Astrocyte (in vitro differentiated cells and primary cell): ENCODE measurements around the gene INSC. TPM values are rescaled to one million over a fixed set of nuclear protein-coding genes. Genes with fewer than 3 reads are reported as not detected.

Source experiments
- DNase-seq: peaks from one replicate; pipeline ENCODE4 v3.0.0-alpha.2; 2010; ENCODE audit warnings: low read depth
- FAIRE-seq: peaks from 2 replicates; lab custom pipeline; 2011; peaks lifted over from hg19 to GRCh38; lab: Jason Lieb, UNC
- H2AFZ ChIP-seq: 2 replicates; pipeline ENCODE4 v1.6.0; 2012; ENCODE audit warnings: low read depth, low read length, inconsistent platforms
- H3K27ac ChIP-seq: 2 replicates; pipeline ENCODE4 v1.5.1; 2011; ENCODE audit warnings: low read depth, low read length, inconsistent platforms
- H3K27me3 ChIP-seq: 2 replicates; pipeline ENCODE4 v1.6.0; 2011; ENCODE audit warnings: low read length, inconsistent platforms; ENCODE audit not compliant: insufficient read depth
- H3K36me3 ChIP-seq: 2 replicates; pipeline ENCODE4 v1.5.1; 2011; ENCODE audit warnings: low read length, inconsistent platforms; ENCODE audit not compliant: insufficient read depth
- H3K4me1 ChIP-seq: 2 replicates; pipeline ENCODE4 v1.5.1; 2011; ENCODE audit warnings: low read length, inconsistent platforms; ENCODE audit not compliant: insufficient read depth
- H3K4me2 ChIP-seq: 2 replicates; pipeline ENCODE4 v1.6.0; 2012; ENCODE audit warnings: low read length, inconsistent platforms
- H3K4me3 ChIP-seq: 2 replicates; pipeline ENCODE4 v1.5.1; 2011; ENCODE audit warnings: low read depth, mild to moderate bottlenecking, low read length, inconsistent platforms; ENCODE audit not compliant: insufficient read depth
- H3K79me2 ChIP-seq: 2 replicates; pipeline ENCODE4 v1.6.0; 2012; ENCODE audit warnings: mild to moderate bottlenecking, low read length, inconsistent platforms; ENCODE audit not compliant: insufficient read depth
- H3K9ac ChIP-seq: 2 replicates; pipeline ENCODE4 v1.6.0; 2012; ENCODE audit warnings: mild to moderate bottlenecking, low read length, inconsistent platforms
- H3K9me3 ChIP-seq: 2 replicates; pipeline ENCODE4 v1.5.1; 2012; ENCODE audit warnings: low read depth, mild to moderate bottlenecking, low read length, inconsistent platforms; ENCODE audit not compliant: insufficient read depth
- H4K20me1 ChIP-seq: 2 replicates; pipeline ENCODE4 v1.6.0; 2012; ENCODE audit warnings: low read length, inconsistent platforms; ENCODE audit not compliant: insufficient read depth
- H3K27ac Mint-ChIP-seq: one replicate; pipeline ENCODE4 v1.8.0; 2021; ENCODE audit warnings: mild to moderate bottlenecking, mixed read lengths; ENCODE audit not compliant: unreplicated experiment
- H3K27me3 Mint-ChIP-seq: one replicate; pipeline ENCODE4 v1.8.0; 2021; ENCODE audit warnings: low read depth, mixed read lengths; ENCODE audit not compliant: unreplicated experiment
- H3K36me3 Mint-ChIP-seq: one replicate; pipeline ENCODE4 v1.8.0; 2021; ENCODE audit warnings: low read depth, mixed read lengths; ENCODE audit not compliant: unreplicated experiment
- H3K4me1 Mint-ChIP-seq: one replicate; pipeline ENCODE4 v1.8.0; 2021; ENCODE audit warnings: low read depth, mixed read lengths; ENCODE audit not compliant: unreplicated experiment
- H3K4me3 Mint-ChIP-seq: one replicate; pipeline ENCODE4 v1.8.0; 2021; ENCODE audit warnings: mild to moderate bottlenecking, moderate library complexity, mixed read lengths; ENCODE audit not compliant: unreplicated experiment
- H3K9me3 Mint-ChIP-seq: one replicate; pipeline ENCODE4 v1.8.0; 2021; ENCODE audit warnings: mild to moderate bottlenecking, mixed read lengths; ENCODE audit not compliant: unreplicated experiment
- EZH2 ChIP-seq: IDR thresholded peaks from 2 replicates; pipeline ENCODE4 v1.6.1; 2012; ENCODE audit warnings: mild to moderate bottlenecking, low read length, inconsistent platforms; ENCODE audit not compliant: insufficient read depth
- total RNA-seq: library from RNA; stranded (reverse); gene quantifications from 2 replicates; pipeline ENCODE4 v1.2.1, GENCODE V29; 2021
- TF ChIP-seq, protein P1 (sequence below): IDR thresholded peaks from 2 replicates; pipeline ENCODE4 v1.5.1; 2011; ENCODE audit warnings: low read depth, mild to moderate bottlenecking, inconsistent platforms, low read length, moderate library complexity; ENCODE audit not compliant: insufficient read depth

The INSC gene
- total RNA-seq, 1 donor from 2014 or later: not detected

- FAIRE-seq (peak; percentile 65), DNase-seq (peak; percentile 58)
- H3K4me1 Mint-ChIP-seq: peaks cover 17% of the 10 kb centered on the region
- H3K9ac ChIP-seq: no peak overlapping the region
- H3K27me3 ChIP-seq: no peaks in the 10 kb centered on the region
- H3K9me3 ChIP-seq: no peaks in the 10 kb centered on the region
- H3K27ac ChIP-seq: no peak overlapping the region
- peak overlapping the region; percentile 43 for H3K4me2 ChIP-seq
- no peaks in the 10 kb centered on the region for H3K27me3 Mint-ChIP-seq
- no peak overlapping the region for H3K4me3 Mint-ChIP-seq
- TF ChIP-seq, protein P1, sequence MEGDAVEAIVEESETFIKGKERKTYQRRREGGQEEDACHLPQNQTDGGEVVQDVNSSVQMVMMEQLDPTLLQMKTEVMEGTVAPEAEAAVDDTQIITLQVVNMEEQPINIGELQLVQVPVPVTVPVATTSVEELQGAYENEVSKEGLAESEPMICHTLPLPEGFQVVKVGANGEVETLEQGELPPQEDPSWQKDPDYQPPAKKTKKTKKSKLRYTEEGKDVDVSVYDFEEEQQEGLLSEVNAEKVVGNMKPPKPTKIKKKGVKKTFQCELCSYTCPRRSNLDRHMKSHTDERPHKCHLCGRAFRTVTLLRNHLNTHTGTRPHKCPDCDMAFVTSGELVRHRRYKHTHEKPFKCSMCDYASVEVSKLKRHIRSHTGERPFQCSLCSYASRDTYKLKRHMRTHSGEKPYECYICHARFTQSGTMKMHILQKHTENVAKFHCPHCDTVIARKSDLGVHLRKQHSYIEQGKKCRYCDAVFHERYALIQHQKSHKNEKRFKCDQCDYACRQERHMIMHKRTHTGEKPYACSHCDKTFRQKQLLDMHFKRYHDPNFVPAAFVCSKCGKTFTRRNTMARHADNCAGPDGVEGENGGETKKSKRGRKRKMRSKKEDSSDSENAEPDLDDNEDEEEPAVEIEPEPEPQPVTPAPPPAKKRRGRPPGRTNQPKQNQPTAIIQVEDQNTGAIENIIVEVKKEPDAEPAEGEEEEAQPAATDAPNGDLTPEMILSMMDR: no peak
- TF ChIP-seq EZH2: no peak
- no peaks in the 10 kb centered on the region for H4K20me1 ChIP-seq
- H3K36me3 Mint-ChIP-seq: no peaks in the 10 kb centered on the region
- no peak overlapping the region for H3K4me3 ChIP-seq
- no peaks in the 10 kb centered on the region for H3K79me2 ChIP-seq
- H3K4me1 ChIP-seq: peaks cover 15% of the 10 kb centered on the region
- H2AFZ ChIP-seq: no peak overlapping the region
- no peak overlapping the region for H3K27ac Mint-ChIP-seq
- H3K9me3 Mint-ChIP-seq: no peaks in the 10 kb centered on the region
- no peaks in the 10 kb centered on the region for H3K36me3 ChIP-seq
Measured at GRCh38 chr11:15127341-15127740, 12.6 kb downstream of the INSC start.

- Histone ChIP-seq H2AFZ (no peak overlapping the region), H3K9ac (no peak overlapping the region), H3K4me1 (peaks cover 14% of the 10 kb centered on the region), H3K27ac (no peak overlapping the region), H3K79me2 (no peaks in the 10 kb centered on the region), H3K36me3 (no peaks in the 10 kb centered on the region), H4K20me1 (no peaks in the 10 kb centered on the region), H3K4me2 (no peak overlapping the region), H3K27me3 (no peaks in the 10 kb centered on the region), H3K4me3 (no peak overlapping the region), H3K9me3 (no peaks in the 10 kb centered on the region)
- Mint-ChIP-seq H3K4me1 (peaks cover 10% of the 10 kb centered on the region), H3K4me3 (no peak overlapping the region), H3K36me3 (no peaks in the 10 kb centered on the region), H3K27me3 (no peaks in the 10 kb centered on the region), H3K9me3 (no peaks in the 10 kb centered on the region), H3K27ac (no peak overlapping the region)
- no peak for FAIRE-seq
- no peak for DNase-seq
- TF ChIP-seq, protein P1: no peak
- TF ChIP-seq EZH2: no peak
Measured at GRCh38 chr11:15128621-15129020, 13.9 kb downstream of the INSC start.

DNA sequence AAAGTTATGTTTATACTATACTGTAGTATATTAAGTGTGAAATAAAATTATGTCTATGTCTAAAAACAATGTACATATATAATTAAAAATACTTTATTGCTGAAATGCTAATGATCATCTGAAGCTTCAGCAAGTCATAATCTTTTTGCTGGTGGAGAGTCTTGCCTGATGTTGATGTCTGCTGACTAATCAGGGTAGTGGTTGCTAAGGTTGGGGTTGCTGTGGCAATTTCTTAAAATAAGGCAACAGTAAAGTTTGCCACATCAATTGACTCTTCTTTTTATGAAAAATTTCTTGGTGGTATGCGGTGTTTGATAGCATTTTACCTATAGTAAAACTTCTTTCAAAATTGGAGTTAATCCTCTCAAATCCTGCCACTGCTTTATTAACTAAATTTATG is 21.4 kb downstream of the INSC start:
- H3K9me3 ChIP-seq: no peaks in the 10 kb centered on the region
- H3K4me1 Mint-ChIP-seq: no peaks in the 10 kb centered on the region

More for the DNA sequence above, 21.4 kb downstream of the INSC start:
- Histone ChIP-seq H3K27me3 (no peaks in the 10 kb centered on the region), H3K4me1 (no peaks in the 10 kb centered on the region), H3K4me3 (no peak overlapping the region), H3K4me2 (no peak overlapping the region), H2AFZ (no peak overlapping the region), H3K9ac (no peak overlapping the region), H3K27ac (no peak overlapping the region), H4K20me1 (no peaks in the 10 kb centered on the region), H3K36me3 (no peaks in the 10 kb centered on the region), H3K79me2 (no peaks in the 10 kb centered on the region)
- no peak for DNase-seq
- TF ChIP-seq EZH2: no peak
- TF ChIP-seq, protein P1: no peak
- H3K27me3 Mint-ChIP-seq: no peaks in the 10 kb centered on the region
- no peak overlapping the region for H3K4me3 Mint-ChIP-seq
- no peaks in the 10 kb centered on the region for H3K36me3 Mint-ChIP-seq
- FAIRE-seq: no peak
- H3K9me3 Mint-ChIP-seq: no peaks in the 10 kb centered on the region
- H3K27ac Mint-ChIP-seq: no peak overlapping the region
